Left kidney (tissue), 2 donors: ENCODE results near the gene SBK2. TPM values are rescaled to one million over a fixed set of nuclear protein-coding genes. Genes with fewer than 3 reads are reported as not detected.
"Not testable (repeated sequence)": the region's sequence is repeated elsewhere in the genome, so short reads cannot be mapped to it uniquely, and the experiment has no call there.

Source experiments
- DNase-seq: peaks from one replicate; pipeline ENCODE4 v3.0.0-alpha.2; 2013
- polyA plus RNA-seq: library from polyadenylated mRNA; unstranded; fragments of 120-200 nt; gene quantifications from one replicate; pipeline ENCODE4 v1.2.1, GENCODE V29; 2013; ENCODE audit not compliant: insufficient read length

Gene SBK2
- polyA plus RNA-seq, 1 donor = 1.1 TPM

- no peak for DNase-seq
Observed at GRCh38 chr19:55502197-55502952, 34.6 kb downstream of the SBK2 start.

GRCh38 chr19:55500368-55500952 lies 36.5 kb downstream of the SBK2 start:
- DNase-seq = no peak

- DNase-seq = no peak
Observed at GRCh38 chr19:55498246-55498840, 38.6 kb downstream of the SBK2 start.

GRCh38 chr19:55497763-55498162 lies 39.2 kb downstream of the SBK2 start:
- DNase-seq = no peak

- not testable (repeated sequence) for DNase-seq
Observed at GRCh38 chr19:55496820-55497219, 40.1 kb downstream of the SBK2 start.

GRCh38 chr19:55495646-55496349 lies 41.1 kb downstream of the SBK2 start:
- DNase-seq = no peak

- DNase-seq = no peak
Observed at GRCh38 chr19:55494172-55494761, 42.7 kb downstream of the SBK2 start.

- DNase-seq = no peak
Observed at GRCh38 chr19:55493645-55494171, 43.2 kb downstream of the SBK2 start.

- DNase-seq = no peak
Observed at GRCh38 chr19:55493052-55493644, 43.8 kb downstream of the SBK2 start.

- no peak for DNase-seq
Observed at GRCh38 chr19:55492362-55492944, 44.5 kb downstream of the SBK2 start.

- no peak for DNase-seq
Observed at GRCh38 chr19:55491546-55492360, 45.2 kb downstream of the SBK2 start.

- DNase-seq = no peak
Observed at GRCh38 chr19:55490478-55491432, 46.2 kb downstream of the SBK2 start.

GRCh38 chr19:55489711-55490477 lies 47.0 kb downstream of the SBK2 start:
- DNase-seq = no peak

- no peak for DNase-seq
Observed at GRCh38 chr19:55488986-55489710, 47.8 kb downstream of the SBK2 start.

GRCh38 chr19:55487924-55488687 lies 48.8 kb downstream of the SBK2 start, which contains the start of gene SSC5D:
SSC5D (plus strand) TSS chr19:55488436; CDS start chr19:55488590, 154 bp downstream.
- no peak for DNase-seq
